Measurements from ENCODE around the gene RAB4A. TPM values are rescaled to one million over a fixed set of nuclear protein-coding genes. Genes with fewer than 3 reads are reported as not detected.
A peak's percentile ranks its signal among the peaks of the same experiment; 100 is the strongest.

The RAB4A gene
- total RNA-seq, 1 donor from 2014 or later: 51.5 TPM

- no peak overlapping the region for H3K4me3 ChIP-seq
- intact Hi-C loops (cut with DNase I): loop anchor here (10.0 kb wide), 1 partner anchor 209 kb away; no protein-coding TSS in a partner anchor
- no peaks in the 10 kb centered on the region for H3K4me1 ChIP-seq
- no peak for DNase-seq
- no peak overlapping the region for H3K27ac ChIP-seq
- peaks cover 6% of the 10 kb centered on the region for H3K9me3 ChIP-seq
- ATAC-seq: no peak
- H3K36me3 ChIP-seq: no peaks in the 10 kb centered on the region
- TF ChIP-seq CTCF (IDR thresholded peaks at IDR 0.05): no peak
- no peaks in the 10 kb centered on the region for H3K27me3 ChIP-seq (ENCODE audit: low read depth)
These were observed 4.6 kb upstream of the RAB4A start for GRCh38 chr1:229266274-229266673.

GRCh38 chr1:229266832-229267500 lies 3.9 kb upstream of the RAB4A start:
- Histone ChIP-seq H3K9me3 (peaks cover 6% of the 10 kb centered on the region), H3K27ac (no peak overlapping the region), H3K36me3 (no peaks in the 10 kb centered on the region), H3K27me3 (ENCODE audit: low read depth) (no peaks in the 10 kb centered on the region), H3K4me3 (no peak overlapping the region), H3K4me1 (peaks cover under 1% of the 10 kb centered on the region)
- intact Hi-C loops (cut with DNase I): loop anchor here (10.0 kb wide), 1 partner anchor 208 kb away; no protein-coding TSS in a partner anchor
- no peak for TF ChIP-seq CTCF (IDR thresholded peaks at IDR 0.05)
- DNase-seq (no peak), ATAC-seq (no peak)

GRCh38 chr1:229268505-229268904 lies 2.4 kb upstream of the RAB4A start:
- H3K4me3 ChIP-seq: no peak overlapping the region
- no peaks in the 10 kb centered on the region for H3K27me3 ChIP-seq (ENCODE audit: low read depth)
- H3K27ac ChIP-seq: no peak overlapping the region
- DNase-seq: no peak
- peaks cover 6% of the 10 kb centered on the region for H3K9me3 ChIP-seq
- no peak for ATAC-seq
- H3K36me3 ChIP-seq: no peaks in the 10 kb centered on the region
- H3K4me1 ChIP-seq: peaks cover 16% of the 10 kb centered on the region
- no peak for TF ChIP-seq CTCF (IDR thresholded peaks at IDR 0.05)
- intact Hi-C loops (cut with DNase I): loop anchor here (10.0 kb wide), 1 partner anchor 206 kb away; no protein-coding TSS in a partner anchor

GRCh38 chr1:229271448-229272159 lies 693 bp downstream of the RAB4A start:
- peak overlapping the region; percentile 65 for H3K4me3 ChIP-seq
- peaks cover 6% of the 10 kb centered on the region for H3K9me3 ChIP-seq
- ATAC-seq: peak; percentile 34 to 50
- H3K36me3 ChIP-seq: no peaks in the 10 kb centered on the region
- no peak for TF ChIP-seq CTCF (IDR thresholded peaks at IDR 0.05)
- intact Hi-C loops (cut with DNase I): no loop called here
- H3K27ac ChIP-seq: peak overlapping the region; percentile 80
- no peaks in the 10 kb centered on the region for H3K27me3 ChIP-seq (ENCODE audit: low read depth)
- no peak for DNase-seq
- peaks cover 30% of the 10 kb centered on the region for H3K4me1 ChIP-seq

GRCh38 chr1:229272164-229273158 lies 1.6 kb downstream of the RAB4A start:
- H3K27ac ChIP-seq: peak overlapping the region; percentile 80
- no peaks in the 10 kb centered on the region for H3K9me3 ChIP-seq
- no peak for ATAC-seq
- no peaks in the 10 kb centered on the region for H3K36me3 ChIP-seq
- DNase-seq: no peak
- TF ChIP-seq CTCF (IDR thresholded peaks at IDR 0.05): no peak
- intact Hi-C loops (cut with DNase I): no loop called here
- no peaks in the 10 kb centered on the region for H3K27me3 ChIP-seq (ENCODE audit: low read depth)
- H3K4me3 ChIP-seq: peak overlapping the region; percentile 65
- H3K4me1 ChIP-seq: peaks cover 30% of the 10 kb centered on the region
